Measurements from ENCODE around the gene NFKBIL1.

DNA sequence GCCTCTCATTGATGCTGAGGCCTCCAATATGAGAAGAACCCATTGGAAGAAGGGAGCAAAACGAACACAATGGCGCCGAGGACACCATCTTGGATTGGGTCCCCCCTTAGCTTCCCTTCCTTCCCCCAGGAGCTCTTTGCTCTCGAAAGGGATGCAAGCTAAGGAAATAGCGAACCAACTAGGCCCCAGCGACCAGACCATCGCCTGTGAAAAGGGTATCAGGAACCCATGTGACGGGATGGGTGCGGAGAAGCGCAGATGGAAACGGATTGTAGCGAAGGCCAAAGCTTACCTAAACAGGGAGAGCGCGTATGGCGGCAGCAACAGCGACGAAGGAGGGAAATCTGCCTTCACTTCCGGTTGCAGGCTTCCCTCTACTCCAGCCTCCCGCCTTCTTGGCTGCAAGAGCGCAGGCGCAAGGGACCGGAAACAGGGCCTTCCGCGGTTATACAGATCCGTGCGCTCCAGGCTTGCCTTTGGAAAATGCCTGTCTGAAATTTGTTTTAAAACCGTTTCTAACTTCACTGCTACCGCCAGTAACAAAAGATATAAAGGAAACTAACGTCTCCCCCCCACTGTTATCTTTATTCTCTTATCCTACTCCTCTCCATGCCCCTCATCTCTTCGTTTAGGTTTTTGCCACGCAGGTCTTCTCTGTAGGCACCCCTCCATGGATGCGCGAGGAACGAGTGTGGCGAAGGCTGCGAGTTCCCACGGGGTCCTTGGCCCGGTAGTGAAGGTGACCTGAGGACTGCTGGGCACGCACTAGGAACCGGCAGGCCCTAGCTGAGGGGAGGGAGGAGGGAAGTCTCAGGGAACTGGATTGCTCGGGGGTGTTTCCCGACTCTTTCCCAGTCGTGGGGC is 5.5 kb upstream of the NFKBIL1 start, which contains the start of gene DDX39B:
- TF ChIP-seq POLR2A (IDR thresholded peaks at IDR 0.05; ENCODE audit: low read depth, low read length): peak; percentile 97
- TF ChIP-seq TAF1 (IDR thresholded peaks at IDR 0.05; ENCODE audit: low read depth, low read length): peak; percentile 100
- TF ChIP-seq POLR2AphosphoS5 (IDR thresholded peaks at IDR 0.05; ENCODE audit: low read depth, low read length): peak; percentile 97
- peak; percentile 45; the same call in 1 of the 2 replicates for TF ChIP-seq SPI1 (IDR thresholded peaks at IDR 0.05; ENCODE audit: low read depth, low read length)
- no peak for TF ChIP-seq PAX5 (IDR thresholded peaks at IDR 0.05; ENCODE audit: insufficient read depth, low read length, severe bottlenecking)
- TF ChIP-seq POU2F2 (IDR thresholded peaks at IDR 0.05; ENCODE audit: low read depth, low read length): peak; percentile 79

All from GM12891 (cell line).